H9 (cell line): ENCODE results near the gene MITF. TPM values are rescaled to one million over a fixed set of nuclear protein-coding genes. Genes with fewer than 3 reads are reported as not detected.

Experiments used
- DNase-seq: peaks from one replicate; pipeline ENCODE4 v3.0.0-alpha.2; 2017
- H2AFZ ChIP-seq: one replicate; pipeline ENCODE4 v1.6.1; 2013; ENCODE audit warnings: mild to moderate bottlenecking, low read length, control low read depth, moderate library complexity
- H2AK5ac ChIP-seq: 2 replicates; pipeline ENCODE4 v1.6.1; 2013; ENCODE audit warnings: low read length, control low read depth, mixed read lengths; ENCODE audit not compliant: insufficient read length
- H2BK120ac ChIP-seq: one replicate; pipeline ENCODE4 v1.6.1; 2013; ENCODE audit warnings: low read depth, mild to moderate bottlenecking, low read length, control low read depth, inconsistent platforms; ENCODE audit not compliant: poor library complexity, severe bottlenecking
- H2BK12ac ChIP-seq: 2 replicates; pipeline ENCODE4 v1.6.1; 2013; ENCODE audit warnings: low read length, control low read depth, mixed read lengths, low read depth; ENCODE audit not compliant: insufficient read length
- H2BK15ac ChIP-seq: 2 replicates; pipeline ENCODE4 v1.6.1; 2013; ENCODE audit warnings: low read depth, low read length, control low read depth
- H2BK20ac ChIP-seq: one replicate; pipeline ENCODE4 v1.6.1; 2013; ENCODE audit warnings: low read depth, mild to moderate bottlenecking, low read length, control low read depth, inconsistent platforms; ENCODE audit not compliant: poor library complexity, severe bottlenecking
- H2BK5ac ChIP-seq: 2 replicates; pipeline ENCODE4 v1.6.1; 2013; ENCODE audit warnings: low read length, control low read depth, mixed read lengths; ENCODE audit not compliant: insufficient read length
- H3K14ac ChIP-seq: 2 replicates; pipeline ENCODE4 v1.6.1; 2013; ENCODE audit warnings: low read length, control low read depth; ENCODE audit not compliant: insufficient read depth
- H3K18ac ChIP-seq: 2 replicates; pipeline ENCODE4 v1.6.1; 2013; ENCODE audit warnings: low read depth, mild to moderate bottlenecking, mixed read lengths, low read length, control low read depth; ENCODE audit not compliant: insufficient read length
- H3K23ac ChIP-seq: 2 replicates; pipeline ENCODE4 v1.6.1; 2013; ENCODE audit warnings: low read length, control low read depth, mixed read lengths, low read depth; ENCODE audit not compliant: insufficient read length
- H3K23me2 ChIP-seq: 2 replicates; pipeline ENCODE4 v1.6.1; 2013; ENCODE audit warnings: low read depth, mild to moderate bottlenecking, mixed read lengths, low read length, control low read depth; ENCODE audit not compliant: insufficient read length, poor library complexity, severe bottlenecking
- H3K27ac ChIP-seq: 2 replicates; pipeline ENCODE4 v1.5.1; 2013; ENCODE audit warnings: low read length, control low read depth, mixed read lengths, low read depth; ENCODE audit not compliant: insufficient read length
- H3K27me3 ChIP-seq: 2 replicates; pipeline ENCODE4 v1.6.1; 2013; ENCODE audit warnings: low read length, control low read depth, inconsistent platforms; ENCODE audit not compliant: insufficient read depth
- H3K4ac ChIP-seq: 2 replicates; pipeline ENCODE4 v1.6.1; 2013; ENCODE audit warnings: low read depth, mild to moderate bottlenecking, control low read depth, inconsistent platforms, low read length, moderate library complexity
- H3K4me1 ChIP-seq: 2 replicates; pipeline ENCODE4 v1.6.1; 2013; ENCODE audit warnings: low read length, control low read depth, inconsistent platforms; ENCODE audit not compliant: insufficient read depth
- H3K4me2 ChIP-seq: 2 replicates; pipeline ENCODE4 v1.6.1; 2013; ENCODE audit warnings: low read length, control low read depth, mixed read lengths; ENCODE audit not compliant: insufficient read length, insufficient read depth
- H3K56ac ChIP-seq: 2 replicates; pipeline ENCODE4 v1.6.1; 2013; ENCODE audit warnings: low read depth, mild to moderate bottlenecking, mixed read lengths, low read length, control low read depth; ENCODE audit not compliant: insufficient read length
- H3K79me1 ChIP-seq: 2 replicates; pipeline ENCODE4 v1.6.1; 2013; ENCODE audit warnings: low read depth, mild to moderate bottlenecking, moderate library complexity, low read length, control low read depth, inconsistent platforms; ENCODE audit not compliant: insufficient read depth, poor library complexity, severe bottlenecking
- H3K79me2 ChIP-seq: 2 replicates; pipeline ENCODE4 v1.6.1; 2013; ENCODE audit warnings: low read length, control low read depth, inconsistent platforms; ENCODE audit not compliant: insufficient read depth
- H3K9ac ChIP-seq: 2 replicates; pipeline ENCODE4 v1.6.1; 2013; ENCODE audit warnings: low read length, control low read depth, mixed read lengths; ENCODE audit not compliant: insufficient read length; ENCODE audit errors: extremely low read depth
- H3K9me3 ChIP-seq: one replicate; pipeline ENCODE4 v1.6.1; 2013; ENCODE audit warnings: low read depth, low read length, inconsistent platforms; ENCODE audit not compliant: control insufficient read depth
- H3T11ph ChIP-seq: one replicate; pipeline ENCODE4 v1.6.1; 2013; ENCODE audit warnings: mild to moderate bottlenecking, low read length, control low read depth, inconsistent platforms
- H4K20me1 ChIP-seq: one replicate; pipeline ENCODE4 v1.6.1; 2013; ENCODE audit not compliant: control insufficient read depth, insufficient read length, insufficient read depth
- H4K5ac ChIP-seq: 2 replicates; pipeline ENCODE4 v1.6.1; 2013; ENCODE audit warnings: low read depth, mild to moderate bottlenecking, mixed read lengths, low read length, control low read depth; ENCODE audit not compliant: insufficient read length
- H4K8ac ChIP-seq: replicated peaks from 2 replicates; pipeline ENCODE4 v1.6.1; 2013; ENCODE audit warnings: low read length, control low read depth, mixed read lengths, low read depth; ENCODE audit not compliant: insufficient read length
- H4K91ac ChIP-seq: 2 replicates; pipeline ENCODE4 v1.6.1; 2013; ENCODE audit warnings: low read depth, mild to moderate bottlenecking, moderate library complexity, mixed read lengths, low read length, control low read depth; ENCODE audit not compliant: insufficient read length
- H3K27ac Mint-ChIP-seq, 3 experiments: 2 replicates in 2 of 3; 3 replicates in 1 of 3; pipeline ENCODE4 v1.8.0; 2020 to 2021; ENCODE audit warnings: mixed read lengths in 3 of 3, mild to moderate bottlenecking in 1 of 3, moderate library complexity in 1 of 3
- H3K27me3 Mint-ChIP-seq: 2 replicates; pipeline ENCODE4 v1.8.0; 2021; ENCODE audit warnings: low read depth, mild to moderate bottlenecking, moderate library complexity, mixed read lengths
- H3K36me3 Mint-ChIP-seq, 3 experiments: 2 replicates in 2 of 3; 3 replicates in 1 of 3; pipeline ENCODE4 v1.8.0; 2020 to 2021; ENCODE audit warnings: low read depth in 3 of 3, mixed read lengths in 3 of 3; ENCODE audit not compliant: insufficient read depth in 1 of 3
- H3K4me1 Mint-ChIP-seq, 2 experiments: 2 replicates each; pipeline ENCODE4 v1.8.0; 2020; ENCODE audit warnings: mixed read lengths in 2 of 2
- H3K4me3 Mint-ChIP-seq, 2 experiments: 2 replicates in 1 of 2; 3 replicates in 1 of 2; pipeline ENCODE4 v1.8.0; 2020 to 2021; ENCODE audit warnings: mild to moderate bottlenecking in 2 of 2, mixed read lengths in 2 of 2, moderate library complexity in 1 of 2
- H3K9me3 Mint-ChIP-seq, 2 experiments: 2 replicates in 1 of 2; 3 replicates in 1 of 2; pipeline ENCODE4 v1.8.0; 2020; ENCODE audit warnings: mild to moderate bottlenecking in 2 of 2, mixed read lengths in 2 of 2, moderate library complexity in 1 of 2
- CTCF ChIP-seq: fragments of 200-600 bp; sonication (generic); conservative IDR thresholded peaks from 3 replicates; pipeline ENCODE4 v1.8.0; 2021; ENCODE audit warnings: antibody characterized with exemption, mild to moderate bottlenecking
- total RNA-seq: library from RNA; stranded (reverse); gene quantifications from 2 replicates; pipeline ENCODE4 v1.2.1, GENCODE V29; 2021

Gene MITF
- total RNA-seq, 1 experiment from 2014 or later = 0.81 TPM

GRCh38 chr3:70003119-70003518 is 263.9 kb downstream of the MITF start:
- no peak overlapping the region for H2AFZ ChIP-seq
- no peak overlapping the region for H3K23ac ChIP-seq
- no peak overlapping the region for H4K8ac ChIP-seq
- peaks cover 0 to 2% of the 10 kb centered on the region in 2 experiments; a peak in 2 of 5 replicates for H3K9me3 Mint-ChIP-seq
- H4K20me1 ChIP-seq = no peaks in the 10 kb centered on the region
- H3K14ac ChIP-seq = no peak overlapping the region
- H3K4me2 ChIP-seq = no peak overlapping the region
- no peaks in the 10 kb centered on the region for H3K23me2 ChIP-seq
- H3K27ac ChIP-seq = no peak overlapping the region
- H3K79me1 ChIP-seq = no peaks in the 10 kb centered on the region
- DNase-seq = no peak
- no peaks in the 10 kb centered on the region for H3K27me3 ChIP-seq
- H3K9me3 ChIP-seq = no peaks in the 10 kb centered on the region
- H3K4me1 ChIP-seq = peaks cover 3% of the 10 kb centered on the region; the same call in 1 of the 2 replicates
- H2BK12ac ChIP-seq = no peak overlapping the region
- peaks cover 7 to 14% of the 10 kb centered on the region in 2 experiments for H3K4me1 Mint-ChIP-seq
- no peaks in the 10 kb centered on the region; a peak in 2 of 7 replicates for H3K36me3 Mint-ChIP-seq
- TF ChIP-seq CTCF = no peak
- H2BK120ac ChIP-seq = no peak overlapping the region
- H2AK5ac ChIP-seq = no peak overlapping the region
- no peak overlapping the region for H3K27ac Mint-ChIP-seq
- no peak overlapping the region for H4K91ac ChIP-seq
- no peak overlapping the region for H2BK15ac ChIP-seq
- H3K4ac ChIP-seq = no peak overlapping the region
- H3K9ac ChIP-seq = no peak overlapping the region
- no peak overlapping the region for H2BK20ac ChIP-seq
- no peaks in the 10 kb centered on the region; the same call in 1 of the 2 replicates for H3K27me3 Mint-ChIP-seq
- H3K79me2 ChIP-seq = no peaks in the 10 kb centered on the region
- H4K5ac ChIP-seq = no peak overlapping the region
- no peak overlapping the region for H3K4me3 Mint-ChIP-seq
- no peak overlapping the region for H2BK5ac ChIP-seq
- H3K18ac ChIP-seq = no peak overlapping the region
- H3T11ph ChIP-seq = no peak overlapping the region
- no peak overlapping the region for H3K56ac ChIP-seq
